Measurements from ENCODE around the gene SKI. TPM values are rescaled to one million over a fixed set of nuclear protein-coding genes. Genes with fewer than 3 reads are reported as not detected.

The SKI gene
- total and polyA plus RNA-seq, 10 of the 15 experiments (the other 5 are each of a cell fraction or from before 2014, with no cell fraction given): 0.03 to 14.9 (median 0.96) TPM

- ChIA-PET CTCF (no interaction called here), POLR2A (no interaction called here), RAD21 (ENCODE audit: unreplicated experiment) (no interaction called here), SMC1A (ENCODE audit: uncharacterized antibody, unreplicated experiment) (no interaction called here)
- no peaks in the 10 kb centered on the region for H3K9me3 ChIP-seq (replicated peaks; ENCODE audit: control insufficient read depth, insufficient read depth, low read length)
- H3K79me2 ChIP-seq (ENCODE audit: control insufficient read depth, insufficient read depth, low read length): no peaks in the 10 kb centered on the region
- H3K36me3 ChIP-seq (ENCODE audit: control insufficient read depth in 2 of 2, insufficient read depth in 2 of 2, low read length in 1 of 2): no peaks in the 10 kb centered on the region
- no peaks in the 10 kb centered on the region; a peak in 1 of 4 replicates for H3K27me3 ChIP-seq (replicated peaks in 1 of 2; ENCODE audit: control insufficient read depth in 2 of 2, insufficient read depth in 2 of 2, low read length in 1 of 2)
- H3K4me3 ChIP-seq: no peak overlapping the region
- H3K4me1 ChIP-seq (ENCODE audit: control insufficient read depth, insufficient read depth, low read length): no peaks in the 10 kb centered on the region
- in situ Hi-C loops (cut with MboI) (no loop called here), intact Hi-C loops (cut with micrococcal nuclease; ENCODE audit: unreplicated experiment) (no loop called here)
- BruUV-seq (replicated peaks): no TSS peak
- no peak overlapping the region for H3K27ac ChIP-seq (ENCODE audit: control insufficient read depth, insufficient read depth)
- no peak overlapping the region for H3K4me2 ChIP-seq (ENCODE audit: control insufficient read depth, insufficient read depth)
- TF ChIP-seq CBX5 (IDR thresholded peaks at IDR 0.05; ENCODE audit: low read depth) (no peak), USF2 (IDR thresholded peaks at IDR 0.05; ENCODE audit: borderline replicate concordance, low read depth, low read length) (no peak), ZNF274 (IDR thresholded peaks at IDR 0.05; ENCODE audit: insufficient read depth, insufficient read length) (no peak), DPF2 (IDR thresholded peaks at IDR 0.05) (no peak), SREBF2 (IDR thresholded peaks at IDR 0.05; ENCODE audit: low read length) (no peak), ATF2 (IDR thresholded peaks at IDR 0.05; ENCODE audit: low read length) (no peak)
- ATAC-seq: no peak
- H2AFZ ChIP-seq (ENCODE audit: control insufficient read depth, low read depth, low read length): no peak overlapping the region
- no peaks in the 10 kb centered on the region for H4K20me1 ChIP-seq (ENCODE audit: control insufficient read depth, insufficient read depth)
- WGBS (ENCODE audit: insufficient coverage, insufficient replicate concordance, low lambda C conversion rate, missing lambda C conversion rate): 46% methylated on average over 37 of the region's 37 CpGs
- FAIRE-seq: no peak
- no peak overlapping the region for H3K9ac ChIP-seq (ENCODE audit: control insufficient read depth, insufficient read depth, low read length)
- no peak for DNase-seq (ENCODE audit: low read depth, low spot score)
These were observed 129.1 kb downstream of the SKI start for GRCh38 chr1:2356911-2357845.
